ENCODE results near the gene EIF3K.

GRCh38 chr19:38661996-38662395 is 43.0 kb downstream of the EIF3K start:
- no peak for TF ChIP-seq EP300 (IDR thresholded peaks at IDR 0.05)
- no peak for TF ChIP-seq CTCF (IDR thresholded peaks at IDR 0.05)

All from sigmoid colon (tissue), 4 donors.